ENCODE data around the gene MVB12B. TPM values are rescaled to one million over a fixed set of nuclear protein-coding genes. Genes with fewer than 3 reads are reported as not detected.

The MVB12B gene
- polyA plus RNA-seq, 1 donor from 2014 or later = 39.5 TPM

DNA sequence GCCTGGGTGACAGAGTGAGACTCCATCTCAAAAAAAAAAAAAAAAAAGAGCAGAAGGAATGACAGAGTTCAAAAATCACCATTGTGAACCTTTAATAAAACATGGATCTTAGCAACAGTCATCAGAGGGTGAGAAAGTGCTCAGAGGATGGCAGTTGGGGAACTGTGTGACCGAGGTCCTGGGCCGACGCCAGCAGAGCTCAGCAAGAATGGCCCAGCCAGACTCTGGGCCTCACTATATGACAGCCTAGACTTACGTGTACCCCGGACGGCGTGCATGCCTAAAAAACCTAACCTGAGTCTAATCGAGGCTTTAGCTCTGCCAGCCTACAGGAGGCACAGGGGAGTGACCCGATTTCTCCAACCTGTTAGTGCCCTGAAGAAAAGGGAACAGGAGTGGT lies 64.3 kb downstream of the MVB12B start:
- Histone ChIP-seq H3K9ac (ENCODE audit: low read length) (no peak overlapping the region), H3K27ac (ENCODE audit: low read length) (no peak overlapping the region), H3K36me3 (ENCODE audit: insufficient read depth, low read length) (peaks cover 5% of the 10 kb centered on the region), H3K4me2 (ENCODE audit: low read length) (no peak overlapping the region), H3K79me2 (replicated peaks; ENCODE audit: insufficient read depth, low read length) (no peaks in the 10 kb centered on the region), H4K20me1 (ENCODE audit: insufficient read depth) (no peaks in the 10 kb centered on the region), H3K27me3 (ENCODE audit: insufficient read depth, low read depth, low read length) (no peaks in the 10 kb centered on the region), H3F3A (ENCODE audit: insufficient read depth, low read length, poor library complexity, severe bottlenecking) (no peaks in the 10 kb centered on the region), H3K9me3 (ENCODE audit: low read length) (no peaks in the 10 kb centered on the region), H3K4me3 (ENCODE audit: low read length) (no peak overlapping the region), H2AFZ (ENCODE audit: low read depth, low read length) (no peak overlapping the region), H3K9me2 (ENCODE audit: insufficient read depth, low read length) (no peaks in the 10 kb centered on the region)
- TF ChIP-seq MXI1 (conservative IDR thresholded peaks at IDR 0.05; ENCODE audit: poor library complexity, severe bottlenecking) (no peak), EZH2 (IDR thresholded peaks at IDR 0.05; ENCODE audit: borderline replicate concordance, insufficient read depth, low read length, poor library complexity, severe bottlenecking) (no peak), EP300 (conservative IDR thresholded peaks at IDR 0.05; ENCODE audit: poor library complexity, severe bottlenecking) (no peak), RAD21 (conservative IDR thresholded peaks at IDR 0.05) (no peak), SMC3 (conservative IDR thresholded peaks at IDR 0.05; ENCODE audit: poor library complexity) (no peak), TAF1 (IDR thresholded peaks at IDR 0.05; ENCODE audit: low read depth) (no peak), POLR2AphosphoS5 (IDR thresholded peaks at IDR 0.05) (no peak)
- TF ChIP-seq, protein P1, sequence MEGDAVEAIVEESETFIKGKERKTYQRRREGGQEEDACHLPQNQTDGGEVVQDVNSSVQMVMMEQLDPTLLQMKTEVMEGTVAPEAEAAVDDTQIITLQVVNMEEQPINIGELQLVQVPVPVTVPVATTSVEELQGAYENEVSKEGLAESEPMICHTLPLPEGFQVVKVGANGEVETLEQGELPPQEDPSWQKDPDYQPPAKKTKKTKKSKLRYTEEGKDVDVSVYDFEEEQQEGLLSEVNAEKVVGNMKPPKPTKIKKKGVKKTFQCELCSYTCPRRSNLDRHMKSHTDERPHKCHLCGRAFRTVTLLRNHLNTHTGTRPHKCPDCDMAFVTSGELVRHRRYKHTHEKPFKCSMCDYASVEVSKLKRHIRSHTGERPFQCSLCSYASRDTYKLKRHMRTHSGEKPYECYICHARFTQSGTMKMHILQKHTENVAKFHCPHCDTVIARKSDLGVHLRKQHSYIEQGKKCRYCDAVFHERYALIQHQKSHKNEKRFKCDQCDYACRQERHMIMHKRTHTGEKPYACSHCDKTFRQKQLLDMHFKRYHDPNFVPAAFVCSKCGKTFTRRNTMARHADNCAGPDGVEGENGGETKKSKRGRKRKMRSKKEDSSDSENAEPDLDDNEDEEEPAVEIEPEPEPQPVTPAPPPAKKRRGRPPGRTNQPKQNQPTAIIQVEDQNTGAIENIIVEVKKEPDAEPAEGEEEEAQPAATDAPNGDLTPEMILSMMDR (IDR thresholded peaks at IDR 0.05; ENCODE audit: poor library complexity, severe bottlenecking) = no peak
- TF ChIP-seq, protein P2, sequence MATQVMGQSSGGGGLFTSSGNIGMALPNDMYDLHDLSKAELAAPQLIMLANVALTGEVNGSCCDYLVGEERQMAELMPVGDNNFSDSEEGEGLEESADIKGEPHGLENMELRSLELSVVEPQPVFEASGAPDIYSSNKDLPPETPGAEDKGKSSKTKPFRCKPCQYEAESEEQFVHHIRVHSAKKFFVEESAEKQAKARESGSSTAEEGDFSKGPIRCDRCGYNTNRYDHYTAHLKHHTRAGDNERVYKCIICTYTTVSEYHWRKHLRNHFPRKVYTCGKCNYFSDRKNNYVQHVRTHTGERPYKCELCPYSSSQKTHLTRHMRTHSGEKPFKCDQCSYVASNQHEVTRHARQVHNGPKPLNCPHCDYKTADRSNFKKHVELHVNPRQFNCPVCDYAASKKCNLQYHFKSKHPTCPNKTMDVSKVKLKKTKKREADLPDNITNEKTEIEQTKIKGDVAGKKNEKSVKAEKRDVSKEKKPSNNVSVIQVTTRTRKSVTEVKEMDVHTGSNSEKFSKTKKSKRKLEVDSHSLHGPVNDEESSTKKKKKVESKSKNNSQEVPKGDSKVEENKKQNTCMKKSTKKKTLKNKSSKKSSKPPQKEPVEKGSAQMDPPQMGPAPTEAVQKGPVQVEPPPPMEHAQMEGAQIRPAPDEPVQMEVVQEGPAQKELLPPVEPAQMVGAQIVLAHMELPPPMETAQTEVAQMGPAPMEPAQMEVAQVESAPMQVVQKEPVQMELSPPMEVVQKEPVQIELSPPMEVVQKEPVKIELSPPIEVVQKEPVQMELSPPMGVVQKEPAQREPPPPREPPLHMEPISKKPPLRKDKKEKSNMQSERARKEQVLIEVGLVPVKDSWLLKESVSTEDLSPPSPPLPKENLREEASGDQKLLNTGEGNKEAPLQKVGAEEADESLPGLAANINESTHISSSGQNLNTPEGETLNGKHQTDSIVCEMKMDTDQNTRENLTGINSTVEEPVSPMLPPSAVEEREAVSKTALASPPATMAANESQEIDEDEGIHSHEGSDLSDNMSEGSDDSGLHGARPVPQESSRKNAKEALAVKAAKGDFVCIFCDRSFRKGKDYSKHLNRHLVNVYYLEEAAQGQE (IDR thresholded peaks at IDR 0.05; ENCODE audit: borderline replicate concordance) = no peak

DNA sequence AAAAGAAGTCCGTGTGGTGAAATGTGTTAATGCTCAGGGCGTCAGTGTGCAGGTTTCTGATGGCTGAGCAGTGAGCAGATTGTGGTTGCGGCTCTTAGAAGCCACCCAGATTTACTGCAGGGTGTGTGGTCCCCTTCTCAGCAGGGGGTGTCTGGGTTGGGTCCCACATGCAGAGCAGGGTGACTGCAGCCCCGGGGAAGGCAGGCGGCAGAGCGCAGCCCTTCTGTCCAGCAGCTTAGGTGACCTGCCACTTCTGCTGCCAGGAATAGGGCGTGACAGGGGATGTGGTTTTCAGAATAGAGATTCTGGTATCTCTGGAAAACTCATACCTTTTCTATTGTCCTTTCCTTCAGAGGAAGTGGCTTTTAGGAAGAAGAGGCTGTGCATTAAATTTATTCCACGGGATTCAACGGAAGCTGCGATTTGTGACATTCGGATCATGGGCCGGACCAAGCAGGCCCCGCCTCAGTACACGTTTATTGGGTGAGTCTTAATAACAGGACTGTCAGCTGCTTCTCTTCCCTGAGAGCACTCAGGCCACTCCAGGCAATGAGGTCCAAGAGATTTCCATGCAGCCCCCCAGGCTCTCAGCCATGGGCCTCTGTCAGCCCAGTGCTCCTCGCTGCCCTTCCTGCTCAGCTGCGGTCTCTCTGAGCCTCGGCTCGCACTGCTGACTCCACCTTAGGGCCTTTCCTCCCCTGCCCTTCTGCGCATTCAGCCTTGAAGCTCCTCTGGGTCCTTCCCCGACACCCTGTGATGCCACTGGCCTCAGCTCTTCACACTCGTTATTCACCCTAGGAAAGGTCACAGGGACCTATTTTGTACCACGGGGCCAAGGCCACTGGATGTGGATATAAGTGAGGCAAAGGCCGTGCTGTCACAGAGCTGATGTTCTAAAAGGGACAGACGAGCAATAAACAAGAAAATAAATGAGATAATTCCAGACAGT lies 65.4 kb downstream of the MVB12B start:
- H3K27ac ChIP-seq (ENCODE audit: low read length) = no peak overlapping the region
- H3F3A ChIP-seq (ENCODE audit: insufficient read depth, low read length, poor library complexity, severe bottlenecking) = no peaks in the 10 kb centered on the region
- H3K4me2 ChIP-seq (ENCODE audit: low read length) = no peak overlapping the region
- H3K79me2 ChIP-seq (replicated peaks; ENCODE audit: insufficient read depth, low read length) = no peaks in the 10 kb centered on the region
- peaks cover 5% of the 10 kb centered on the region for H3K36me3 ChIP-seq (ENCODE audit: insufficient read depth, low read length)
- H3K4me3 ChIP-seq (ENCODE audit: low read length) = no peak overlapping the region
- no peaks in the 10 kb centered on the region for H3K27me3 ChIP-seq (ENCODE audit: insufficient read depth, low read depth, low read length)
- no peak overlapping the region for H3K9ac ChIP-seq (ENCODE audit: low read length)
- H4K20me1 ChIP-seq (ENCODE audit: insufficient read depth) = no peaks in the 10 kb centered on the region
- no peaks in the 10 kb centered on the region for H3K9me2 ChIP-seq (ENCODE audit: insufficient read depth, low read length)
- TF ChIP-seq POLR2AphosphoS5 (IDR thresholded peaks at IDR 0.05) (no peak), EP300 (conservative IDR thresholded peaks at IDR 0.05; ENCODE audit: poor library complexity, severe bottlenecking) (no peak), TAF1 (IDR thresholded peaks at IDR 0.05; ENCODE audit: low read depth) (no peak), SMC3 (conservative IDR thresholded peaks at IDR 0.05; ENCODE audit: poor library complexity) (no peak), EZH2 (IDR thresholded peaks at IDR 0.05; ENCODE audit: borderline replicate concordance, insufficient read depth, low read length, poor library complexity, severe bottlenecking) (no peak), RAD21 (conservative IDR thresholded peaks at IDR 0.05) (no peak), MXI1 (conservative IDR thresholded peaks at IDR 0.05; ENCODE audit: poor library complexity, severe bottlenecking) (no peak)
- TF ChIP-seq, protein P1 (IDR thresholded peaks at IDR 0.05; ENCODE audit: poor library complexity, severe bottlenecking) = no peak
- TF ChIP-seq, protein P2 (IDR thresholded peaks at IDR 0.05; ENCODE audit: borderline replicate concordance) = no peak
- no peak overlapping the region for H2AFZ ChIP-seq (ENCODE audit: low read depth, low read length)
- H3K9me3 ChIP-seq (ENCODE audit: low read length) = no peaks in the 10 kb centered on the region
